Transverse colon (tissue), 4 donors: ENCODE results near the gene DCAF6.
A peak's percentile ranks its signal among the peaks of the same experiment; 100 is the strongest.

ENCODE experiments used
- CTCF ChIP-seq, 5 experiments: fragments of 200-600 bp in 3 of 5; fragments of 450-650 bp in 2 of 5; sonication (generic) in 3 of 5; IDR thresholded peaks; 1 replicate in 2 of 5; 2 replicates in 3 of 5; pipeline ENCODE4 v1.5.1; 2016 to 2017; ENCODE audit warnings: antibody characterized with exemption in 5 of 5, inconsistent platforms in 3 of 5, mild to moderate bottlenecking in 2 of 5, moderate library complexity in 1 of 5
- EP300 ChIP-seq: sonication (generic); formaldehyde crosslinking; IDR thresholded peaks from one replicate; pipeline ENCODE4 v1.6.1; 2017; ENCODE audit warnings: antibody characterized with exemption, low read depth
- POLR2A ChIP-seq: fragments of 450-650 bp; IDR thresholded peaks from one replicate; pipeline ENCODE4 v1.6.1; 2016; ENCODE audit warnings: antibody characterized with exemption, mild to moderate bottlenecking, moderate library complexity
- POLR2AphosphoS5 ChIP-seq, 3 donors: sonication (generic); formaldehyde crosslinking; IDR thresholded peaks; one replicate each; pipeline ENCODE4 v1.6.1; 2016; ENCODE audit warnings: antibody characterized with exemption in 3 of 3

GRCh38 chr1:167936068-167936929, at the start of gene DCAF6:
- no peak for TF ChIP-seq CTCF (IDR thresholded peaks at IDR 0.05)
- TF ChIP-seq POLR2A, result peak; percentile 97
- peak; percentile 95 to 96 (median 96) for TF ChIP-seq POLR2AphosphoS5 (IDR thresholded peaks at IDR 0.05)
- no peak for TF ChIP-seq EP300
